H1 (cell line): ENCODE results near the gene CNDP2.

Experiments used
- JUND ChIP-seq: IDR thresholded peaks from 2 replicates; pipeline ENCODE4 v1.6.1; 2011; ENCODE audit warnings: mild to moderate bottlenecking, improper control_type of control experiment, low read length
- TF ChIP-seq, protein P1 (sequence below): IDR thresholded peaks from 2 replicates; pipeline ENCODE4 v1.6.1; 2011; ENCODE audit warnings: low read depth, mild to moderate bottlenecking, low read length; ENCODE audit not compliant: insufficient read depth

DNA sequence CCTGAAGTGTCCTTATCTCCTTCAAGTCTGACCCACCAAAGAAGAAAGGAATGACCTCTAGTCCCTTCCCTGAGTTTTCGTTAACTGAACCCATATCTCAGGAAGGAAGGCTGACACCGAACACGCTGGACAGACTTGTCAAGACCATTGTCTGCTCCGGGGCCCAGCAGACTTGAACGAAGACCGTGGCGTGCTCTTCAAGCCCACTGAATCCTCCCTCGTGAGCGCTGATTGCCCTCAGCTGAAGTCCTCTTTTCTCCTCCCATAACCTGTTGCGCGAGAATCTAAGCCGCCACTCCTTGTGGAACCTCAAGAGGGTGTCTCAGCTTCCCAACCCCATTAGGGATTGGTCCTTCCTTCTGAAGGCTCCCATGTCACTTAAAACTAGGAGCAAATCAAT is 37.5 kb downstream of the CNDP2 start:
- TF ChIP-seq JUND = no peak
- TF ChIP-seq, protein P1, sequence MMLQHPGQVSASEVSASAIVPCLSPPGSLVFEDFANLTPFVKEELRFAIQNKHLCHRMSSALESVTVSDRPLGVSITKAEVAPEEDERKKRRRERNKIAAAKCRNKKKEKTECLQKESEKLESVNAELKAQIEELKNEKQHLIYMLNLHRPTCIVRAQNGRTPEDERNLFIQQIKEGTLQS = no peak
